Spinal cord (tissue), 10 donors: ENCODE results near the gene NDST1. TPM values are rescaled to one million over a fixed set of nuclear protein-coding genes. Genes with fewer than 3 reads are reported as not detected.

Experiments used
- DNase-seq, 6 donors: peaks; one replicate each; pipeline versions ENCODE4 v3.0.0 to v3.0.0-alpha.2; 2013 to 2015; ENCODE audit warnings: low spot score in 6 of 6, low read depth in 4 of 6
- H3K27ac ChIP-seq: one replicate; pipeline ENCODE4 v1.5.1; 2013; ENCODE audit warnings: low read depth, low read length, control low read depth
- H3K27me3 ChIP-seq: one replicate; pipeline ENCODE4 v1.6.1; 2013; ENCODE audit warnings: low read length; ENCODE audit not compliant: control insufficient read depth, insufficient read depth
- H3K36me3 ChIP-seq: one replicate; pipeline ENCODE4 v1.6.1; 2013; ENCODE audit warnings: low read length; ENCODE audit not compliant: control insufficient read depth, insufficient read depth
- H3K4me1 ChIP-seq: one replicate; pipeline ENCODE4 v1.6.1; 2013; ENCODE audit warnings: low read length; ENCODE audit not compliant: control insufficient read depth, insufficient read depth
- H3K4me3 ChIP-seq: one replicate; pipeline ENCODE4 v1.5.1; 2013; ENCODE audit warnings: low read depth, low read length, control low read depth
- H3K9me3 ChIP-seq: one replicate; pipeline ENCODE4 v1.6.1; 2013; ENCODE audit warnings: low read length; ENCODE audit not compliant: control insufficient read depth, insufficient read depth
- whole genome bisulfite sequencing: methylation state at CpG from one replicate; pipeline ENCODE4 v1.1.5; 2013; ENCODE audit warnings: missing lambda C conversion rate; ENCODE audit not compliant: insufficient coverage; 5-methylcytosine and 5-hydroxymethylcytosine counted together
- polyA plus RNA-seq, 2 donors: library from polyadenylated mRNA; unstranded; fragments of 120-200 nt; gene quantifications; one replicate each; pipeline ENCODE4 v1.2.1, GENCODE V29; 2013; ENCODE audit not compliant: insufficient read length in 2 of 2
- total RNA-seq, 2 donors: library from RNA; depleted of rRNA in 1 of 2; stranded (reverse); fragments of 120-200 nt in 1 of 2; fragments of >200 nt in 1 of 2; gene quantifications; one replicate each; pipeline versions ENCODE4 v1.2.3 to v1.2.4, GENCODE V29; 2013 to 2014
- donor health status: healthy.

NDST1 gene
- total and polyA plus RNA-seq, 4 donors: 32.8 to 81.1 (median 59.1) TPM

GRCh38 chr5:150528924-150529546 lies 21.1 kb downstream of the NDST1 start:
- Histone ChIP-seq H3K36me3 (peaks cover 48% of the 10 kb centered on the region), H3K4me3 (no peak overlapping the region), H3K27me3 (no peaks in the 10 kb centered on the region), H3K27ac (no peak overlapping the region), H3K4me1 (peaks cover 35% of the 10 kb centered on the region), H3K9me3 (no peaks in the 10 kb centered on the region)
- 58% methylated on average over 2 of the region's 2 CpGs for WGBS
- DNase-seq: no peak

DNA sequence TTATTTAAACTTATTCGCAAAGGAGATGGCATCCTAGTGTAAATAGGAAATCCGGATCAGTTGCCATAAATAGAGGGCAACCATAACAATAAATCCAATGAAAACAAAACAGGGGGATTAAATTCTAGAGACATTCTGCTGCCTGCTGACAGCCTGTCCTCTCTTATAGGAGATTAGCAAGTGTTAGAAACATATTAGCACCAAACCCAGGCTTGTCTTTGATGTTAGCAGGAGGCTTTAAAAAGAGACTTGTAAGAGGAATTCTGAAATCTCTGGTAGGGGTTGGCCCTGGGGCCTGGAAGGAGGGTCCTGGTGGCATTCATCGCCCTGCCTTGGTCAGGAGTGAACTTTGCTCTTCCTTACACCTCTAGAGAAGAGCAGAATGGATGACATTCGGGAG lies 21.6 kb downstream of the NDST1 start:
- Histone ChIP-seq H3K9me3 (no peaks in the 10 kb centered on the region), H3K27ac (no peak overlapping the region), H3K36me3 (peaks cover 50% of the 10 kb centered on the region), H3K4me3 (no peak overlapping the region), H3K27me3 (no peaks in the 10 kb centered on the region), H3K4me1 (peaks cover 32% of the 10 kb centered on the region)
- 60% methylated on average over 1 of the region's 4 CpGs for WGBS
- no peak for DNase-seq

DNA sequence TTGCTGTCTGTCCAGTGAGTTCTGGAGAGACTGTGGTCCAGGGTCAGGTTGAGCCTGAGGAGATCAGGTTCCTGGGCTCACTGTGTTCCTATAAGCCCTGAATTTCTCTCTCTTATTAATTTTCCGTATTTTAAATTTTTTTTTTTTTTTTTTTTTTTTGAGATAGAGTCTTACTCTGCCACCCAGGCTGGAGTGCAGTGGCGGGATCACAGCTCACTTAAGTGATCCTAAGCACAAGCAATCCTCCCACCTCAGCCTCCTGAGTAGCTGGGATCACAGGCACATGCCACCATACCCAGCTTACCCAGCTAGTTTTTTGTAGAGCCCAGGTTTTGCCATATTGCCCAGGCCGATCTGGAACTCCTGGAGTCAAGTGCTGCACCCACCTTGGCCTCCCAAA lies 22.5 kb downstream of the NDST1 start:
- no peaks in the 10 kb centered on the region for H3K9me3 ChIP-seq
- H3K36me3 ChIP-seq: peaks cover 53% of the 10 kb centered on the region
- 92% methylated on average over 2 of the region's 3 CpGs for WGBS
- H3K4me3 ChIP-seq: no peak overlapping the region
- no peak for DNase-seq
- H3K27me3 ChIP-seq: no peaks in the 10 kb centered on the region
- H3K4me1 ChIP-seq: peaks cover 26% of the 10 kb centered on the region
- peak overlapping the region; percentile 58 for H3K27ac ChIP-seq

GRCh38 chr5:150530951-150531588 lies 23.1 kb downstream of the NDST1 start:
- no peaks in the 10 kb centered on the region for H3K9me3 ChIP-seq
- DNase-seq: peak in 2 of 6 donors; percentile 57 to 67
- H3K36me3 ChIP-seq: peaks cover 56% of the 10 kb centered on the region
- peaks cover 22% of the 10 kb centered on the region for H3K4me1 ChIP-seq
- no peaks in the 10 kb centered on the region for H3K27me3 ChIP-seq
- 54% methylated on average over 5 of the region's 9 CpGs for WGBS
- H3K4me3 ChIP-seq: no peak overlapping the region
- H3K27ac ChIP-seq: peak overlapping the region; percentile 58

- no peak for DNase-seq
These were observed 23.8 kb downstream of the NDST1 start for GRCh38 chr5:150531686-150532085.

GRCh38 chr5:150532151-150532550 lies 24.2 kb downstream of the NDST1 start:
- Histone ChIP-seq H3K27ac (no peak overlapping the region), H3K36me3 (peaks cover 60% of the 10 kb centered on the region), H3K4me3 (no peak overlapping the region), H3K9me3 (no peaks in the 10 kb centered on the region), H3K27me3 (no peaks in the 10 kb centered on the region), H3K4me1 (peaks cover 22% of the 10 kb centered on the region)
- 94% methylated on average over 4 of the region's 7 CpGs for WGBS
- DNase-seq: no peak

More at GRCh38 chr5:150531686-150532085, 23.8 kb downstream of the NDST1 start:
- H3K27ac ChIP-seq: no peak overlapping the region
- no peak overlapping the region for H3K4me3 ChIP-seq
- H3K36me3 ChIP-seq: peaks cover 62% of the 10 kb centered on the region
- peaks cover 22% of the 10 kb centered on the region for H3K4me1 ChIP-seq
- WGBS: 90% methylated on average over 7 of the region's 9 CpGs
- no peaks in the 10 kb centered on the region for H3K27me3 ChIP-seq
- H3K9me3 ChIP-seq: no peaks in the 10 kb centered on the region

GRCh38 chr5:150532996-150533395 lies 25.1 kb downstream of the NDST1 start:
- Histone ChIP-seq H3K36me3 (peaks cover 55% of the 10 kb centered on the region), H3K4me1 (peaks cover 22% of the 10 kb centered on the region), H3K27me3 (no peaks in the 10 kb centered on the region), H3K27ac (no peak overlapping the region), H3K4me3 (no peak overlapping the region), H3K9me3 (no peaks in the 10 kb centered on the region)
- no peak for DNase-seq
- 100% methylated on average over 2 of the region's 5 CpGs for WGBS

DNA sequence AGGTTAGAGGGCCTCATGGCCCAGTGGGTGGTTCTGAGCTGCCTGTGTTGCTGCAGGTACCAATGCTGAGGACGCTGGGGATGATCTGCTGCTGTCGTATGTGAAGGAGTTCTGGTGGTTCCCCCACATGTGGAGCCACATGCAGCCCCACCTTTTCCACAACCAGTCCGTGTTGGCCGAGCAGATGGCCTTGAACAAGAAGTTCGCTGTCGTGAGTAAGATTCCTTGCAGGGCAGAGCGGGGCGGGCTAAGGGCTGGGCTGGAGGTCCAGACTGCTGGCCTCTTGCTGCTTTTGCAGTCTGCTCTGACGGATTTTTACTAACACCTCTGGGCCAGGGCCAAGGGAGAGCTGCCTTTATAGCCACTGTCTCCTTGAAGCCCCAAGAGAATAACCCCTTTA lies 26.9 kb downstream of the NDST1 start:
- Histone ChIP-seq H3K9me3 (no peaks in the 10 kb centered on the region), H3K27ac (no peak overlapping the region), H3K4me3 (no peak overlapping the region), H3K36me3 (peaks cover 65% of the 10 kb centered on the region), H3K27me3 (no peaks in the 10 kb centered on the region), H3K4me1 (peaks cover 19% of the 10 kb centered on the region)
- DNase-seq: no peak
- 83% methylated on average over 9 of the region's 9 CpGs for WGBS

GRCh38 chr5:150535611-150536010 lies 27.7 kb downstream of the NDST1 start:
- H3K4me1 ChIP-seq: peaks cover 12% of the 10 kb centered on the region

More at GRCh38 chr5:150535611-150536010, 27.7 kb downstream of the NDST1 start:
- H3K27me3 ChIP-seq: no peaks in the 10 kb centered on the region
- H3K27ac ChIP-seq: no peak overlapping the region
- no peaks in the 10 kb centered on the region for H3K9me3 ChIP-seq
- DNase-seq: no peak
- H3K4me3 ChIP-seq: no peak overlapping the region
- H3K36me3 ChIP-seq: peaks cover 71% of the 10 kb centered on the region
- 95% methylated on average over 14 of the region's 14 CpGs for WGBS
